Panc1 (cell line): Measurements from ENCODE around the gene GNG5. TPM values are rescaled to one million over a fixed set of nuclear protein-coding genes. Genes with fewer than 3 reads are reported as not detected.

Experiments used
- ATAC-seq: fragments of 200-7000 bp; cut with Tn5 transposase; 2 replicates; pipeline ENCODE4 v1.9.1; 2020; ENCODE audit warnings: mild to moderate bottlenecking, moderate library complexity
- BruUV-seq: library from RNA; stranded (reverse); fragments of 400-500 nt; replicated peaks from 2 replicates; lab custom pipeline; 2021; lab: Mats Ljungman, UMichigan
- CTCF ChIA-PET: fragments of 300-600 bp; sonication (Branson Sonifier 250); formaldehyde crosslinking; loops from one replicate; lab custom pipeline; 2022; ENCODE audit warnings: antibody characterized with exemption; lab: Charles Lee
- POLR2A ChIA-PET: fragments of 300-600 bp; sonication (Branson Sonifier 250); formaldehyde crosslinking; loops from one replicate; lab custom pipeline; 2022; ENCODE audit warnings: antibody characterized with exemption; lab: Charles Lee
- DNase-seq: peaks from one replicate; pipeline ENCODE4 v3.0.0-alpha.2; 2010; ENCODE audit warnings: low read depth, low spot score
- H3K27ac ChIP-seq: 2 replicates; pipeline ENCODE4 v1.5.1; 2011; ENCODE audit warnings: mild to moderate bottlenecking, low read length, inconsistent platforms
- H3K27me3 ChIP-seq: fragments of 200-500 bp; sonication (Bioruptor generic); 2 replicates; pipeline ENCODE4 v1.6.0; 2014; ENCODE audit warnings: low read length, inconsistent platforms; ENCODE audit not compliant: control insufficient read depth, insufficient read depth
- H3K36me3 ChIP-seq: fragments of 200-500 bp; sonication (Bioruptor generic); 2 replicates; pipeline ENCODE4 v1.5.1; 2014; ENCODE audit warnings: inconsistent platforms, mild to moderate bottlenecking, low read length, moderate library complexity; ENCODE audit not compliant: control insufficient read depth, insufficient read depth
- H3K4me1 ChIP-seq: 2 replicates; pipeline ENCODE4 v1.5.1; 2011; ENCODE audit warnings: inconsistent platforms, mild to moderate bottlenecking, low read length, moderate library complexity; ENCODE audit not compliant: control insufficient read depth, insufficient read depth
- H3K4me3 ChIP-seq, 2 experiments: 2 replicates each; pipeline ENCODE4 v1.5.1; 2011 to 2012; ENCODE audit warnings: low read depth in 2 of 2, low read length in 2 of 2, mild to moderate bottlenecking in 2 of 2, inconsistent platforms in 1 of 2, moderate library complexity in 1 of 2
- H3K9me3 ChIP-seq: fragments of 200-500 bp; sonication (Bioruptor generic); 2 replicates; pipeline ENCODE4 v1.5.1; 2014; ENCODE audit warnings: low read depth, mild to moderate bottlenecking, inconsistent platforms, low read length, moderate library complexity; ENCODE audit not compliant: control insufficient read depth, insufficient read depth
- CTCF ChIP-seq: fragments of 450-650 bp; IDR thresholded peaks from 2 replicates; pipeline ENCODE4 v1.5.1; 2017; ENCODE audit warnings: mild to moderate bottlenecking
- POLR2AphosphoS5 ChIP-seq: IDR thresholded peaks from 2 replicates; pipeline ENCODE4 v1.6.1; 2012; ENCODE audit warnings: mild to moderate bottlenecking, low read depth, low read length, moderate library complexity
- REST ChIP-seq, 2 experiments: IDR thresholded peaks; 2 replicates each; pipeline ENCODE4 v1.6.1; 2011 to 2012; ENCODE audit warnings: low read depth in 2 of 2, control low read depth in 1 of 2, low read length in 1 of 2, mild to moderate bottlenecking in 1 of 2, moderate library complexity in 1 of 2; ENCODE audit not compliant: insufficient read depth in 1 of 2
- SIN3A ChIP-seq: IDR thresholded peaks from 2 replicates; pipeline ENCODE4 v1.6.1; 2012; ENCODE audit warnings: low read depth, mild to moderate bottlenecking, low read length, moderate library complexity, borderline replicate concordance; ENCODE audit not compliant: insufficient read depth
- TCF7L2 ChIP-seq: IDR thresholded peaks from 2 replicates; pipeline ENCODE4 v1.6.1; 2011; ENCODE audit warnings: mild to moderate bottlenecking, low read depth, low read length, inconsistent platforms
- in situ Hi-C: cut with HindIII; loops from 2 replicates; pipeline ENCODE4 v1.10.0; 2016; ENCODE audit warnings: low sequenced_read_pairs, low pct_unique_long_range_greater_than_20kb
- intact Hi-C: fragments of 100-400 bp; cut with micrococcal nuclease; formaldehyde crosslinking; loops from one replicate; pipeline ENCODE4 v1.10.0; 2022; ENCODE audit not compliant: unreplicated experiment
- total RNA-seq: library from RNA; stranded (reverse); gene quantifications from one replicate; pipeline ENCODE4 v1.2.1, GENCODE V29; 2021; ENCODE audit not compliant: unreplicated experiment

The GNG5 gene
- total RNA-seq, 1 experiment from 2014 or later = 283 TPM

DNA sequence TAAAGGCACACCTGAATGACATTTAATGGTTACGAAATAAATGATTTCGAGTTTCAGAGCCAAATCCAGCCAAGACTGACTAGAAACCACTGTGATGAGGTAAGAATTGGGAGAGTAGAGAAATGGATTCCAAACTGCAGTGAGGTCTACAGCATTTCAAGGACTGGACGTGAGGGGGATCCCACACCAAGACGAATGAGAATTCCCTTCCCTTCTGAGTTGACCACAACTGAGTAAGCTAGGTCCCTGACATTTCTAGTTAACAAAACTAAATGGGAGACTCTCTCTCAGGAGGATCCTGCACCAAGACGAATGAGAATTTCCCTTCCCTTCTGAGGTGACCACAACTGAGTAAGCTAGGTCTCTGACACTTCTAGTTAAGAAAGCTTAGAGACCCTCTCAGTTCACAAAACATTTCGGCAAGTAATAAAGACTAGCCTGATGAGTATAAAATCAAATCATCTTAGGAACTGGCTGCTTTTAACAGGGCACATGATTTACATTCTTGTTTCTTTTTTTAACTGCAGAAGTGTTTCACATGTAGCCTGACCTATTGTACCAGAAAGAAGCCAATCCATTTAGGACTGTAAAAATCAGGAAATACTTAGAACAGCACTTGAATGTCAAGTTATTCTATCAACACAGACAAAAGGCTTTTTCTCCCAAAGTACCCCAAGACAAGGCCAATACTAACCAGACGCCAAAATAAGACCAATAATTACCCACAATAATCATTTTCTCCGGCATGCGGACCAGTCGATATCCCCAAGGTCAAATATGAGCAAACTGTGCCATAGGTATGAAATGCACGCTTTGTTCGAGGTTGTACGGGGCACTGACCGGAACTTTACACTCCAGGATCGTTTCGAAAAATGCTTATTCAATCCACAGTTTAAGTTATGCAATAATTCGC lies 1.5 kb downstream of the GNG5 start:
- POLR2A ChIA-PET = interaction anchor here (0.7 to 2.2 kb wide), 5 partner anchors 9 to 361 kb away, joined by 3 to 11 read pairs (median 3); partner anchors contain the start of gene PRKACB
- H3K27me3 ChIP-seq = no peaks in the 10 kb centered on the region
- in situ Hi-C loops (no loop called here), intact Hi-C loops (loop anchor here (1.0 to 5.0 kb wide), 3 partner anchors 12 to 247 kb away; no protein-coding TSS in a partner anchor)
- no peak for DNase-seq
- peaks cover 39% of the 10 kb centered on the region for H3K4me1 ChIP-seq
- ATAC-seq = no peak
- CTCF ChIA-PET = interaction anchor here (0.9 to 1.4 kb wide), 3 partner anchors 70 to 116 kb away, joined by 4 read pairs; partner anchors contain the start of gene CTBS
- peak overlapping the region; percentile 79 to 91 for H3K4me3 ChIP-seq
- peaks cover 19% of the 10 kb centered on the region for H3K36me3 ChIP-seq
- TF ChIP-seq SIN3A (no peak), POLR2AphosphoS5 (peak; percentile 21; the same call in 1 of the 2 replicates)
- peaks cover 4% of the 10 kb centered on the region; the same call in 1 of the 2 replicates for H3K9me3 ChIP-seq
- peak overlapping the region; percentile 98 for H3K27ac ChIP-seq
- TSS peak; percentile 61 for BruUV-seq

DNA sequence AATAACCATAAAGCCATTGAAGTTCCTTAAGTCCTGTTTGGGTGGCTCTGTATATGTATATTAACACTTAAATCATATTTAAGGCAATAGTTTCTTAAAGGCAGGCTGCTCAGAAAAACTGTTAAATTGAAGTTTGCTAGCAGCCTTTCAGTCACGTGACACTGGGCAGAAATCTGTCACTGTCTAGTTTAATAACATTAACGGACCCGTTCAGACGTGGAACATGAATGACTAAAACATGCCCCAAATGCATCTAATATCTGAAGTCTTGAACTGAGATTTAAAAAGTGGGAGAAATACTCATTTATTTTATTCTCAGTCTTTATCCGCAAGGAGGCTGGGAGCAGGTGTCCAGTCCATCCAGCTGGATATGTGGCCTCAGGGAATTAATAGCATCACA lies 3.5 kb downstream of the GNG5 start:
- intact Hi-C loops = loop anchor here (5.0 kb wide), 1 partner anchor 99 kb away; no protein-coding TSS in a partner anchor
- no peak for TF ChIP-seq POLR2AphosphoS5
- TF ChIP-seq REST (IDR thresholded peaks at IDR 0.05; ENCODE audit: insufficient read depth in 1 of 2, low read depth in 2 of 2, low read length in 1 of 2) = no peak
- TF ChIP-seq CTCF = no peak
- no peak for TF ChIP-seq SIN3A
- no peak for TF ChIP-seq TCF7L2
- ATAC-seq (no peak), DNase-seq (no peak)
- Histone ChIP-seq H3K4me3 (no peak overlapping the region), H3K4me1 (peaks cover 39% of the 10 kb centered on the region), H3K27ac (no peak overlapping the region), H3K27me3 (no peaks in the 10 kb centered on the region), H3K9me3 (no peaks in the 10 kb centered on the region), H3K36me3 (peaks cover 37% of the 10 kb centered on the region)
- ChIA-PET POLR2A (interaction anchor here (1.5 kb wide), 1 partner anchor 100 kb away, joined by 6 read pairs; no protein-coding TSS in a partner anchor), CTCF (no interaction called here)
- in situ Hi-C loops = no loop called here
- BruUV-seq = no TSS peak
